PC-9 (cell line): ENCODE data around the gene TUBA4A.

Source experiments
- EZH2 ChIP-seq: fragments of 200-600 bp; sonication (generic); IDR thresholded peaks from 2 replicates; pipeline ENCODE4 v1.8.0; 2017; ENCODE audit warnings: antibody characterized with exemption, low read depth
- TF ChIP-seq, protein P1 (sequence below): fragments of 200-600 bp; sonication (generic); conservative IDR thresholded peaks from 2 replicates; pipeline ENCODE4 v1.6.1; 2017; ENCODE audit warnings: mixed run types, antibody characterized with exemption, mild to moderate bottlenecking, moderate library complexity

DNA sequence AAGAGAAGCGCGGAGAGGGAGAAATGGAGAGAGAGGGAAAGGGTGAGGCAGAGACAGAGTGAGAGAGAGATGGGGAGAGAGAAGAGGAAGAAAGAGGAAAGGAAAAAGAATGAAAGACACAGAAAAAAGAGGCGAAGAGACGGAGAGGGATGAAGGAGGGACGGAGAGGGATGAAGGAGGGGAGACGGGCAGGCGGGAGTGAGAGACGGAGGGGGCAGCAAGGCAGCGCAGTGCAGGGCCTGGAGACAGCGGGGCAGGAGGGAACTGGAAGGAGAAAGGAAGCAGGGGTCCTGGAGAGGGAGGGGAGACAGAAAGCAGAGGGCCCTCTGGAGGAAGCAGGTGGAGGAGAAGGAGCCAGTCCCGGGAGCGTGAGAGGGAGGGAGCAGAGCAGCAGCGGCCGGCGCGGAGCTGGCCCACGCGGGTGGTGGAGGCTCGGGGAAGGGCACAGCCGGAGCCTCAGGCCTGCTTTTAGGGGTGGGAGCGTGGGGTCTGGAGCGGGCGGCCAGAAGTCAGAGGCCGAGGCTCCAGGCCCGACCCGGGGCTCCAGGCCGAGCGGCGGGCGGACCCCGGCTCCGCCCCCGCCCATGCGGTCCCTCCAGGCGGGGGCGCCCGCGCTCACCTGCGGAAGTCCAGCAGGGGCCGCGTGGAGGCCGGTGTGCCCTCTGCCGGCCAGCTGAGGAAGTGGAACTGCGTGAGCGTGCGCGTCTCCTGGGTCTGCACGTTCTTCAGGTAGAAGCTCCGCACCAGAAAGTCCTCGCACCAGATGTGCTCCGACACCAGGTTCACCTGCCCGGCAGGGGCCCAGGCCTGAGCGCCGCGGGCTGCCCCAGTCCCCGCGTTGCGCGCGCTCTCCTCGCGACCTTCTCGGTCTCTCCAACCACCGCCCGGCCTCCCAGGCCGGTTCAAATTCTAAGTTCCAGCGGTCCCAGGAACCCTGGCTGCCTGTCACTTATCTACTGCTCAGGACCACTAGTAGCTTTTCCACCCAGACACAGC, 40.9 kb upstream of the TUBA4A start:
- TF ChIP-seq, protein P1, sequence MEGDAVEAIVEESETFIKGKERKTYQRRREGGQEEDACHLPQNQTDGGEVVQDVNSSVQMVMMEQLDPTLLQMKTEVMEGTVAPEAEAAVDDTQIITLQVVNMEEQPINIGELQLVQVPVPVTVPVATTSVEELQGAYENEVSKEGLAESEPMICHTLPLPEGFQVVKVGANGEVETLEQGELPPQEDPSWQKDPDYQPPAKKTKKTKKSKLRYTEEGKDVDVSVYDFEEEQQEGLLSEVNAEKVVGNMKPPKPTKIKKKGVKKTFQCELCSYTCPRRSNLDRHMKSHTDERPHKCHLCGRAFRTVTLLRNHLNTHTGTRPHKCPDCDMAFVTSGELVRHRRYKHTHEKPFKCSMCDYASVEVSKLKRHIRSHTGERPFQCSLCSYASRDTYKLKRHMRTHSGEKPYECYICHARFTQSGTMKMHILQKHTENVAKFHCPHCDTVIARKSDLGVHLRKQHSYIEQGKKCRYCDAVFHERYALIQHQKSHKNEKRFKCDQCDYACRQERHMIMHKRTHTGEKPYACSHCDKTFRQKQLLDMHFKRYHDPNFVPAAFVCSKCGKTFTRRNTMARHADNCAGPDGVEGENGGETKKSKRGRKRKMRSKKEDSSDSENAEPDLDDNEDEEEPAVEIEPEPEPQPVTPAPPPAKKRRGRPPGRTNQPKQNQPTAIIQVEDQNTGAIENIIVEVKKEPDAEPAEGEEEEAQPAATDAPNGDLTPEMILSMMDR: peak; percentile 87
- no peak for TF ChIP-seq EZH2
